A549 (cell line): ENCODE measurements around the gene COPE. TPM values are rescaled to one million over a fixed set of nuclear protein-coding genes. Genes with fewer than 3 reads are reported as not detected.

Experiments used
- ATAC-seq, 2 experiments: fragments of 200-7000 bp in 1 of 2; fragments of >200 bp in 1 of 2; cut with Nextera tagmentation in 1 of 2; cut with Tn5 transposase in 1 of 2; 3 replicates each; pipeline versions ENCODE4 v1.8.0 to v1.9.1; 2018 to 2020; ENCODE audit warnings: mild to moderate bottlenecking in 1 of 2, moderate library complexity in 1 of 2
- CTCF ChIA-PET: fragments of 300-600 bp; sonication (Branson Sonifier 250); formaldehyde crosslinking; extraction: SDS; loops from one replicate; lab custom pipeline; 2021; ENCODE audit warnings: antibody characterized with exemption, inconsistent platforms; lab: Yijun Ruan, JAX
- POLR2A ChIA-PET: fragments of 350-600 bp; formaldehyde crosslinking; extraction: SDS; loops from one replicate; lab custom pipeline; 2021; ENCODE audit warnings: antibody characterized with exemption, inconsistent platforms; lab: Yijun Ruan, JAX
- DNase-seq, 2 experiments: peaks; one replicate each; pipeline versions ENCODE4 v3.0.0 to v3.0.0-alpha.2; 2011 to 2016; ENCODE audit warnings: low read depth in 1 of 2, low spot score in 1 of 2
- FAIRE-seq: peaks from 2 replicates; lab custom pipeline; 2011; peaks lifted over from hg19 to GRCh38; lab: Jason Lieb, UNC
- H3K27ac ChIP-seq, 2 experiments: fragments of >200 bp; sonication (Bioruptor Twin); formaldehyde crosslinking; 3 replicates each; pipeline ENCODE4 v1.5.1; 2016 to 2017
- H3K4me1 ChIP-seq: fragments of >200 bp; sonication (Bioruptor Twin); formaldehyde crosslinking; 3 replicates; pipeline ENCODE4 v1.6.1; 2016
- H3K4me2 ChIP-seq: fragments of >200 bp; sonication (Bioruptor Twin); formaldehyde crosslinking; 3 replicates; pipeline ENCODE4 v1.6.1; 2016
- H3K4me3 ChIP-seq: fragments of >200 bp; sonication (Bioruptor Twin); formaldehyde crosslinking; 3 replicates; pipeline ENCODE4 v1.5.1; 2016
- H3K9me3 ChIP-seq: fragments of >200 bp; sonication (Bioruptor Twin); formaldehyde crosslinking; 3 replicates; pipeline ENCODE4 v1.6.1; 2016
- BCL3 ChIP-seq: fragments of >200 bp; sonication (Bioruptor Twin); formaldehyde crosslinking; IDR thresholded peaks from 3 replicates; pipeline ENCODE4 v1.6.1; 2016
- CBX2 ChIP-seq: fragments of 200-600 bp; sonication (generic); IDR thresholded peaks from 2 replicates; pipeline ENCODE4 v1.6.1; 2016; ENCODE audit warnings: low read depth, mild to moderate bottlenecking, borderline replicate concordance
- CTCF ChIP-seq: fragments of >200 bp; sonication (Bioruptor Twin); formaldehyde crosslinking; IDR thresholded peaks from 3 replicates; pipeline ENCODE4 v1.5.1; 2016
- EHF ChIP-seq: fragments of 250-450 bp; sonication (Bioruptor Pico); IDR thresholded peaks from 2 replicates; pipeline ENCODE4 v1.5.0; 2020; ENCODE audit warnings: mild to moderate bottlenecking
- EHMT2 ChIP-seq: fragments of 200-600 bp; sonication (generic); IDR thresholded peaks from 2 replicates; pipeline ENCODE4 v1.6.1; 2016; ENCODE audit warnings: antibody characterized with exemption, low read depth, mild to moderate bottlenecking, moderate library complexity
- ELK1 ChIP-seq: fragments of 150-350 bp; IDR thresholded peaks from 2 replicates; pipeline ENCODE4 v1.6.1; 2014; ENCODE audit warnings: low read depth, mild to moderate bottlenecking, low read length
- EP300 ChIP-seq, 2 experiments: fragments of >200 bp; sonication (Bioruptor Twin); formaldehyde crosslinking; IDR thresholded peaks; 2 replicates in 1 of 2; 3 replicates in 1 of 2; pipeline ENCODE4 v1.6.1; 2016 to 2017
- ESRRA ChIP-seq: fragments of 150-350 bp; IDR thresholded peaks from 2 replicates; pipeline ENCODE4 v1.6.1; 2014; ENCODE audit warnings: mild to moderate bottlenecking, low read length, borderline replicate concordance
- FOSL2 ChIP-seq, 2 experiments: fragments of 450-650 bp in 1 of 2; fragments of >200 bp in 1 of 2; sonication (Bioruptor Twin) in 1 of 2; formaldehyde crosslinking; IDR thresholded peaks; 2 replicates each; pipeline versions ENCODE4 v1.5.0 to v1.6.1; 2016 to 2020; ENCODE audit warnings: mild to moderate bottlenecking in 1 of 2, moderate library complexity in 1 of 2
- HEYL ChIP-seq: fragments of 250-450 bp; sonication (Bioruptor Pico); IDR thresholded peaks from 2 replicates; pipeline ENCODE4 v1.8.0; 2021; ENCODE audit warnings: mild to moderate bottlenecking, moderate library complexity
- HOXA7 ChIP-seq: fragments of 250-450 bp; sonication (Bioruptor Pico); IDR thresholded peaks from 2 replicates; pipeline ENCODE4 v1.5.0; 2020; ENCODE audit warnings: mild to moderate bottlenecking, moderate library complexity
- MAX ChIP-seq: IDR thresholded peaks from 2 replicates; pipeline ENCODE4 v1.6.1; 2012
- MYC ChIP-seq: IDR thresholded peaks from 2 replicates; pipeline ENCODE4 v1.6.1; 2012; ENCODE audit warnings: mild to moderate bottlenecking, inconsistent platforms, low read length, improper control_type of control experiment, borderline replicate concordance
- PHF8 ChIP-seq: fragments of 200-600 bp; sonication (generic); IDR thresholded peaks from 2 replicates; pipeline ENCODE4 v1.6.1; 2016; ENCODE audit warnings: low read depth, mild to moderate bottlenecking, antibody characterized with exemption, moderate library complexity, borderline replicate concordance
- POLR2AphosphoS2 ChIP-seq: conservative IDR thresholded peaks from 2 replicates; pipeline ENCODE4 v1.6.1; 2012; ENCODE audit warnings: low read length, improper control_type of control experiment, inconsistent platforms
- RAD21 ChIP-seq, 2 experiments: fragments of >200 bp in 1 of 2; sonication (Bioruptor Twin) in 1 of 2; formaldehyde crosslinking in 1 of 2; IDR thresholded peaks in 1 of 2; conservative IDR thresholded peaks in 1 of 2; 2 replicates in 1 of 2; 3 replicates in 1 of 2; pipeline ENCODE4 v1.6.1; 2012 to 2018; ENCODE audit warnings: inconsistent platforms in 1 of 2
- REST ChIP-seq: fragments of 200-600 bp; sonication (generic); IDR thresholded peaks from 2 replicates; pipeline ENCODE4 v1.6.1; 2016; ENCODE audit warnings: antibody characterized with exemption, mild to moderate bottlenecking, moderate library complexity
- RFX5 ChIP-seq: fragments of 450-650 bp; IDR thresholded peaks from 2 replicates; pipeline ENCODE4 v1.7.1; 2014; ENCODE audit warnings: antibody characterized with exemption, mild to moderate bottlenecking, moderate library complexity
- SREBF2 ChIP-seq: fragments of 450-650 bp; IDR thresholded peaks from 2 replicates; pipeline ENCODE4 v1.6.1; 2014; ENCODE audit warnings: mild to moderate bottlenecking, moderate library complexity
- ZFP36 ChIP-seq: fragments of 450-650 bp; IDR thresholded peaks from 2 replicates; pipeline ENCODE4 v1.6.1; 2014; ENCODE audit warnings: borderline replicate concordance; ENCODE audit not compliant: partially characterized antibody
- WGBS: methylation state at CpG from one replicate; pipeline ENCODE4 v1.1.6; 2017; ENCODE audit errors: missing lambda C conversion rate; 5-methylcytosine and 5-hydroxymethylcytosine counted together
- polyA plus RNA-seq, 4 experiments: library from polyadenylated mRNA; depleted of rRNA in 3 of 4; stranded (reverse); fragments of >200 nt; fragmentation: RNase III in 1 of 4; extraction: RNeasy Plus Mini Kit Qiagen cat#74134 plus additional on column Dnase treatment in 1 of 4; gene quantifications; 2 replicates in 3 of 4; 3 replicates in 1 of 4; pipeline ENCODE4 v1.2.3, GENCODE V29; 2011 to 2017

COPE gene
- polyA plus RNA-seq, 2 of the 4 experiments (the other 2 are of a cell fraction) = 94.0 to 114 TPM

GRCh38 chr19:18931316-18932162 is 12.4 kb upstream of the COPE start:
- POLR2A ChIA-PET = interaction anchor here (0.8 kb wide), 1 partner anchor 13 kb away, joined by 3 read pairs; the partner anchor contains the start of gene COPE
- H3K4me2 ChIP-seq = no peak overlapping the region
- ATAC-seq (peak in 1 of 2 experiments; percentile 13; a peak in 1 of 6 replicates), FAIRE-seq (no peak), DNase-seq (no peak)
- no peaks in the 10 kb centered on the region for H3K9me3 ChIP-seq
- no peak overlapping the region for H3K4me3 ChIP-seq
- no peak for TF ChIP-seq ZFP36
- no peak for TF ChIP-seq EHF (CRISPR knock-in tag)
- TF ChIP-seq BCL3 = no peak
- no peak for TF ChIP-seq RFX5
- TF ChIP-seq CBX2 = no peak
- no peak for TF ChIP-seq SREBF2
- TF ChIP-seq HOXA7 (CRISPR knock-in tag) = no peak
- TF ChIP-seq EP300 (IDR thresholded peaks at IDR 0.05) = no peak
- TF ChIP-seq RAD21 (conservative IDR thresholded peaks at IDR 0.05 in 1 of 2, IDR thresholded peaks at IDR 0.05 in 1 of 2) = no peak
- no peak for TF ChIP-seq ELK1
- TF ChIP-seq MAX = no peak
- no peak for TF ChIP-seq ESRRA
- no peak for TF ChIP-seq REST
- no peak for TF ChIP-seq MYC
- no peak for TF ChIP-seq EHMT2
- H3K27ac ChIP-seq = no peak overlapping the region
- no peaks in the 10 kb centered on the region for H3K4me1 ChIP-seq
- WGBS = 94% methylated on average over 6 of the region's 34 CpGs
- CTCF ChIA-PET = interaction anchor here (1.4 kb wide), 1 partner anchor 55 kb away, joined by 4 read pairs; no protein-coding TSS in a partner anchor

GRCh38 chr19:18929311-18929710 is 10.1 kb upstream of the COPE start:
- CTCF ChIA-PET = interaction anchor here (0.8 to 1.9 kb wide), 4 partner anchors 13 to 58 kb away, joined by 3 to 14 read pairs (median 4); no protein-coding TSS in a partner anchor
- no peak overlapping the region for H3K4me3 ChIP-seq
- H3K9me3 ChIP-seq = no peaks in the 10 kb centered on the region
- no peak for TF ChIP-seq CTCF
- TF ChIP-seq PHF8 = no peak
- TF ChIP-seq HOXA7 (CRISPR knock-in tag) = no peak
- no peak for TF ChIP-seq POLR2AphosphoS2
- no peak for TF ChIP-seq HEYL (CRISPR knock-in tag)
- no peak for TF ChIP-seq FOSL2 (IDR thresholded peaks at IDR 0.05)
- TF ChIP-seq FOSL2 (CRISPR knock-in tag; IDR thresholded peaks at IDR 0.05) = no peak
- no peak for TF ChIP-seq SREBF2
- no peak overlapping the region for H3K4me2 ChIP-seq
- FAIRE-seq (no peak), ATAC-seq (no peak), DNase-seq (no peak)
- POLR2A ChIA-PET = no interaction called here
- no peaks in the 10 kb centered on the region for H3K4me1 ChIP-seq
- 89% methylated on average over 16 of the region's 25 CpGs for WGBS
- H3K27ac ChIP-seq = no peak overlapping the region
